Measurements from ENCODE around the gene CCDC73. TPM values are rescaled to one million over a fixed set of nuclear protein-coding genes. Genes with fewer than 3 reads are reported as not detected.
"Not testable (repeated sequence)": the region's sequence is repeated elsewhere in the genome, so short reads cannot be mapped to it uniquely, and the experiment has no call there.

CCDC73 gene
- total RNA-seq: not detected

GRCh38 chr11:32794439-32794838 lies at the start of gene CCDC73:
TSS of gene CCDC73 (minus strand) at chr11:32794662. CDS start at chr11:32760243, 34,419 bp downstream.
- no peak for DNase-seq

- no peak for DNase-seq
Observed at GRCh38 chr11:32843544-32843943, 49.1 kb upstream of the CCDC73 start.

GRCh38 chr11:32840587-32840986 lies 46.1 kb upstream of the CCDC73 start:
- DNase-seq: no peak

GRCh38 chr11:32839308-32839707 lies 44.8 kb upstream of the CCDC73 start:
- no peak for DNase-seq

- no peak for DNase-seq
Observed at GRCh38 chr11:32838505-32839274, 44.2 kb upstream of the CCDC73 start.

GRCh38 chr11:32836946-32837345 lies 42.5 kb upstream of the CCDC73 start:
- DNase-seq: no peak

- DNase-seq: no peak
Observed at GRCh38 chr11:32833921-32834320, 39.5 kb upstream of the CCDC73 start.

GRCh38 chr11:32831221-32831620 lies 36.8 kb upstream of the CCDC73 start:
- DNase-seq: no peak

GRCh38 chr11:32830796-32831195 lies 36.3 kb upstream of the CCDC73 start:
- no peak for DNase-seq

- no peak for DNase-seq
Observed at GRCh38 chr11:32830413-32830738, 35.9 kb upstream of the CCDC73 start.

GRCh38 chr11:32829680-32830412 lies 35.4 kb upstream of the CCDC73 start, which contains the start of gene PRRG4:
TSS of gene PRRG4 (plus strand) at chr11:32829927. CDS start at chr11:32830530, 603 bp downstream.
- DNase-seq: peak; percentile 6

- DNase-seq: no peak
Observed at GRCh38 chr11:32829157-32829679, 34.8 kb upstream of the CCDC73 start.

GRCh38 chr11:32827276-32827675 lies 32.8 kb upstream of the CCDC73 start:
- no peak for DNase-seq

GRCh38 chr11:32826113-32826512 lies 31.7 kb upstream of the CCDC73 start:
- DNase-seq: no peak

GRCh38 chr11:32823617-32824016 lies 29.2 kb upstream of the CCDC73 start:
- DNase-seq: not testable (repeated sequence)

- DNase-seq: no peak
Observed at GRCh38 chr11:32821917-32822560, 27.6 kb upstream of the CCDC73 start.

GRCh38 chr11:32821517-32821916 lies 27.1 kb upstream of the CCDC73 start:
- no peak for DNase-seq

- DNase-seq: no peak
Observed at GRCh38 chr11:32820497-32820896, 26.0 kb upstream of the CCDC73 start.

- DNase-seq: no peak
Observed at GRCh38 chr11:32819187-32819586, 24.7 kb upstream of the CCDC73 start.

GRCh38 chr11:32817852-32818183 lies 23.4 kb upstream of the CCDC73 start:
- no peak for DNase-seq

GRCh38 chr11:32817181-32817851 lies 22.9 kb upstream of the CCDC73 start:
- no peak for DNase-seq

- DNase-seq: no peak
Observed at GRCh38 chr11:32809313-32809712, 14.9 kb upstream of the CCDC73 start.

GRCh38 chr11:32796425-32796824 lies 2.0 kb upstream of the CCDC73 start:
- DNase-seq: no peak
